ENCODE results near the gene TNNT3. TPM values are rescaled to one million over a fixed set of nuclear protein-coding genes. Genes with fewer than 3 reads are reported as not detected.

Gene TNNT3
- polyA plus RNA-seq, 2 of the 4 experiments (the other 2 are of a cell fraction) = not detected

GRCh38 chr11:1983601-1983961 is 64.1 kb downstream of the TNNT3 start:
- TF ChIP-seq HEYL (CRISPR knock-in tag; IDR thresholded peaks at IDR 0.05) (no peak), ZFP36 (IDR thresholded peaks at IDR 0.05; ENCODE audit: borderline replicate concordance, partially characterized antibody) (no peak), FOXS1 (CRISPR knock-in tag; IDR thresholded peaks at IDR 0.05) (no peak), USF2 (IDR thresholded peaks at IDR 0.05) (no peak), SREBF2 (IDR thresholded peaks at IDR 0.05) (no peak), EHF (CRISPR knock-in tag; IDR thresholded peaks at IDR 0.05) (no peak), JUNB (IDR thresholded peaks at IDR 0.05) (no peak), MYC (IDR thresholded peaks at IDR 0.05; ENCODE audit: borderline replicate concordance, low read length) (no peak), ATOH8 (CRISPR knock-in tag; IDR thresholded peaks at IDR 0.05; ENCODE audit: low read depth) (no peak)
- ChIA-PET POLR2A (no interaction called here), CTCF (interaction anchor here (0.7 to 1.1 kb wide), 4 partner anchors 18 to 331 kb away, joined by 3 to 5 read pairs (median 4); no protein-coding TSS in a partner anchor)
- Histone ChIP-seq H3K4me2 (no peak overlapping the region), H3K27ac (no peak overlapping the region), H3K4me1 (no peaks in the 10 kb centered on the region), H3K9me3 (no peaks in the 10 kb centered on the region), H3K4me3 (no peak overlapping the region)
- DNase-seq (ENCODE audit: low read depth in 1 of 2, low spot score in 1 of 2) = peak in 1 of 2 experiments; percentile 0
- 75% methylated on average over 5 of the region's 12 CpGs for WGBS (ENCODE audit: missing lambda C conversion rate)
- FAIRE-seq = no peak
- ATAC-seq = no peak

- no CpG with 5 or more reads among the region's 6 CpGs for WGBS (ENCODE audit: missing lambda C conversion rate)
- no peak for TF ChIP-seq RFX5 (IDR thresholded peaks at IDR 0.05)
- peak; percentile 65 to 74 for ATAC-seq
Observed at GRCh38 chr11:1987024-1987423, 67.5 kb downstream of the TNNT3 start.

GRCh38 chr11:1988174-1988573 is 68.7 kb downstream of the TNNT3 start:
- H3K4me1 ChIP-seq = no peaks in the 10 kb centered on the region
- FAIRE-seq (no peak), ATAC-seq (no peak), DNase-seq (ENCODE audit: low read depth in 1 of 2, low spot score in 1 of 2) (no peak)
- POLR2A ChIA-PET = no interaction called here
- TF ChIP-seq KDM5A (IDR thresholded peaks at IDR 0.05) (no peak), PHF8 (IDR thresholded peaks at IDR 0.05; ENCODE audit: borderline replicate concordance, low read depth) (no peak), CBX2 (IDR thresholded peaks at IDR 0.05; ENCODE audit: borderline replicate concordance, low read depth) (no peak), SREBF2 (IDR thresholded peaks at IDR 0.05) (no peak), ZNF302 (CRISPR knock-in tag; IDR thresholded peaks at IDR 0.05) (no peak), NPAS2 (CRISPR knock-in tag; IDR thresholded peaks at IDR 0.05; ENCODE audit: borderline replicate concordance) (no peak), RAD21 (conservative IDR thresholded peaks at IDR 0.05 in 1 of 2, IDR thresholded peaks at IDR 0.05 in 1 of 2) (no peak), HOXB13 (CRISPR knock-in tag; IDR thresholded peaks at IDR 0.05; ENCODE audit: low read depth) (no peak), CBX8 (IDR thresholded peaks at IDR 0.05) (no peak), CTCF (IDR thresholded peaks at IDR 0.05) (no peak), FOSL2 (IDR thresholded peaks at IDR 0.05) (no peak), FOSL2 (CRISPR knock-in tag; IDR thresholded peaks at IDR 0.05) (no peak)
- no CpG with 5 or more reads among the region's 11 CpGs for WGBS (ENCODE audit: missing lambda C conversion rate)
- H3K4me2 ChIP-seq = no peak overlapping the region
- no peak overlapping the region for H3K27ac ChIP-seq
- H3K9me3 ChIP-seq = no peaks in the 10 kb centered on the region
- CTCF ChIA-PET = interaction anchor here (0.9 to 2.8 kb wide), 3 partner anchors 13 to 294 kb away, joined by 3 to 9 read pairs (median 8); no protein-coding TSS in a partner anchor
- H3K4me3 ChIP-seq = no peak overlapping the region

More at GRCh38 chr11:1987024-1987423, 67.5 kb downstream of the TNNT3 start:
- H3K4me1 ChIP-seq = no peaks in the 10 kb centered on the region
- FAIRE-seq (no peak), DNase-seq (ENCODE audit: low read depth in 1 of 2, low spot score in 1 of 2) (no peak)
- H3K27ac ChIP-seq = no peak overlapping the region
- CTCF ChIA-PET = interaction anchor here (0.6 to 2.5 kb wide), 6 partner anchors 10 to 335 kb away, joined by 3 to 16 read pairs (median 4); no protein-coding TSS in a partner anchor
- H3K4me3 ChIP-seq = no peak overlapping the region
- POLR2A ChIA-PET = no interaction called here
- H3K4me2 ChIP-seq = no peak overlapping the region
- H3K9me3 ChIP-seq = no peaks in the 10 kb centered on the region

Other genes with a start within 250 kb of the TNNT3 start
- not detected in 2 replicates for gene KRTAP5-6, start 222.5 kb upstream of the TNNT3 start, polyA plus RNA-seq (2011; rRNA removed)
- not detected in 3 replicates for gene KRTAP5-6, start 222.5 kb upstream of the TNNT3 start, polyA plus RNA-seq (2017; fragmentation: RNase III; extraction: RNeasy Plus Mini Kit Qiagen cat#74134 plus additional on column Dnase treatment)
- gene IFITM10, start 169.1 kb upstream of the TNNT3 start, polyA plus RNA-seq (2011; rRNA removed) = 0.26 and 0.28 TPM in 2 replicates
- gene IFITM10, start 169.1 kb upstream of the TNNT3 start, polyA plus RNA-seq (2017; fragmentation: RNase III; extraction: RNeasy Plus Mini Kit Qiagen cat#74134 plus additional on column Dnase treatment) = 0.55 to 0.78 TPM (median 0.67 TPM) in 3 replicates
- gene CTSD, start 155.8 kb upstream of the TNNT3 start, polyA plus RNA-seq (2011; rRNA removed) = 74.0 and 117 TPM in 2 replicates
- 259 to 326 TPM (median 310 TPM) in 3 replicates for gene CTSD, start 155.8 kb upstream of the TNNT3 start, polyA plus RNA-seq (2017; fragmentation: RNase III; extraction: RNeasy Plus Mini Kit Qiagen cat#74134 plus additional on column Dnase treatment)
- gene SYT8, start 84.7 kb upstream of the TNNT3 start, polyA plus RNA-seq (2011; rRNA removed) = not detected in 2 replicates
- 0.21 to 0.25 TPM (median 0.22 TPM) in 3 replicates for gene SYT8, start 84.7 kb upstream of the TNNT3 start, polyA plus RNA-seq (2017; fragmentation: RNase III; extraction: RNeasy Plus Mini Kit Qiagen cat#74134 plus additional on column Dnase treatment)
- not detected in 2 replicates for gene TNNI2, start 80.7 kb upstream of the TNNT3 start, polyA plus RNA-seq (2011; rRNA removed)
- gene TNNI2, start 80.7 kb upstream of the TNNT3 start, polyA plus RNA-seq (2017; fragmentation: RNase III; extraction: RNeasy Plus Mini Kit Qiagen cat#74134 plus additional on column Dnase treatment) = not detected in 3 replicates
- 0.42 and 0.67 TPM in 2 replicates for gene LSP1, start 66.6 kb upstream of the TNNT3 start, polyA plus RNA-seq (2011; rRNA removed)
- 1.7 to 5.5 TPM (median 3.5 TPM) in 3 replicates for gene LSP1, start 66.6 kb upstream of the TNNT3 start, polyA plus RNA-seq (2017; fragmentation: RNase III; extraction: RNeasy Plus Mini Kit Qiagen cat#74134 plus additional on column Dnase treatment)
- not detected in 2 replicates for gene PRR33, start 27.8 kb upstream of the TNNT3 start, polyA plus RNA-seq (2011; rRNA removed)
- gene PRR33, start 27.8 kb upstream of the TNNT3 start, polyA plus RNA-seq (2017; fragmentation: RNase III; extraction: RNeasy Plus Mini Kit Qiagen cat#74134 plus additional on column Dnase treatment) = not detected in 3 replicates
- gene MRPL23, start 27.6 kb downstream of the TNNT3 start, polyA plus RNA-seq (2011; rRNA removed) = 60.0 and 77.7 TPM in 2 replicates
- 151 to 160 TPM (median 160 TPM) in 3 replicates for gene MRPL23, start 27.6 kb downstream of the TNNT3 start, polyA plus RNA-seq (2017; fragmentation: RNase III; extraction: RNeasy Plus Mini Kit Qiagen cat#74134 plus additional on column Dnase treatment)
- 37.1 and 49.1 TPM in 2 replicates for gene H19, start 78.1 kb downstream of the TNNT3 start, polyA plus RNA-seq (2011; rRNA removed)
- 16.6 to 22.5 TPM (median 19.2 TPM) in 3 replicates for gene H19, start 78.1 kb downstream of the TNNT3 start, polyA plus RNA-seq (2017; fragmentation: RNase III; extraction: RNeasy Plus Mini Kit Qiagen cat#74134 plus additional on column Dnase treatment)
- gene IGF2, start 219.7 kb downstream of the TNNT3 start, polyA plus RNA-seq (2011; rRNA removed) = 2.0 and 4.9 TPM in 2 replicates
- 1.1 to 4.2 TPM (median 2.9 TPM) in 3 replicates for gene IGF2, start 219.7 kb downstream of the TNNT3 start, polyA plus RNA-seq (2017; fragmentation: RNase III; extraction: RNeasy Plus Mini Kit Qiagen cat#74134 plus additional on column Dnase treatment)
- not detected in 2 replicates for gene INS, start 241.5 kb downstream of the TNNT3 start, polyA plus RNA-seq (2011; rRNA removed)
- gene INS, start 241.5 kb downstream of the TNNT3 start, polyA plus RNA-seq (2017; fragmentation: RNase III; extraction: RNeasy Plus Mini Kit Qiagen cat#74134 plus additional on column Dnase treatment) = not detected in 3 replicates